Activated CD4-positive, CD25-positive, alpha-beta regulatory T cell treated with anti-CD3 and anti-CD28 coated beads, Interleukin-2, amount 50 U/mL, for 72 hours (primary cell): Measurements from ENCODE around the gene SRC.

ENCODE experiments used
- DNase-seq: peaks from one replicate; pipeline ENCODE4 v3.0.0; 2021

The SRC gene

GRCh38 chr20:37436527-37437186, 90.7 kb downstream of the SRC start:
- DNase-seq, result no peak

- no peak for DNase-seq
Measured at GRCh38 chr20:37437676-37438075, 91.7 kb downstream of the SRC start.

- DNase-seq, result no peak
Measured at GRCh38 chr20:37438464-37439222, 92.7 kb downstream of the SRC start.

- no peak for DNase-seq
Measured at GRCh38 chr20:37439223-37439933, 93.4 kb downstream of the SRC start.

GRCh38 chr20:37441023-37441422, 95.1 kb downstream of the SRC start:
- no peak for DNase-seq

GRCh38 chr20:37442547-37442946, 96.6 kb downstream of the SRC start:
- no peak for DNase-seq

GRCh38 chr20:37442986-37443385, 97.0 kb downstream of the SRC start:
- DNase-seq, result no peak

GRCh38 chr20:37443596-37443995, 97.7 kb downstream of the SRC start:
- peak; percentile 9 for DNase-seq

- no peak for DNase-seq
Measured at GRCh38 chr20:37445041-37445440, 99.1 kb downstream of the SRC start.

- DNase-seq, result peak; percentile 8
Measured at GRCh38 chr20:37446286-37447032, 100.5 kb downstream of the SRC start.

- no peak for DNase-seq
Measured at GRCh38 chr20:37447688-37448087, 101.7 kb downstream of the SRC start.

GRCh38 chr20:37449276-37449675, 103.3 kb downstream of the SRC start:
- no peak for DNase-seq

- no peak for DNase-seq
Measured at GRCh38 chr20:37450344-37450743, 104.4 kb downstream of the SRC start.

- DNase-seq, result no peak
Measured at GRCh38 chr20:37451616-37452015, 105.7 kb downstream of the SRC start.

GRCh38 chr20:37452236-37452635, 106.3 kb downstream of the SRC start:
- no peak for DNase-seq

GRCh38 chr20:37453288-37453687, 107.3 kb downstream of the SRC start:
- no peak for DNase-seq

- DNase-seq, result no peak
Measured at GRCh38 chr20:37453836-37454235, 107.9 kb downstream of the SRC start.

GRCh38 chr20:37454636-37455385, 108.9 kb downstream of the SRC start:
- DNase-seq, result no peak
